HEK293T (cell line): Measurements from ENCODE around the gene ESYT3.
A peak's percentile ranks its signal among the peaks of the same experiment; 100 is the strongest.

Experiments used
- CTCF ChIA-PET: fragments of 350-600 bp; formaldehyde crosslinking; extraction: SDS; loops from one replicate; lab custom pipeline; 2021; ENCODE audit warnings: antibody characterized with exemption, inconsistent platforms; lab: Yijun Ruan, JAX
- POLR2A ChIA-PET: fragments of 350-600 bp; formaldehyde crosslinking; extraction: SDS; loops from one replicate; lab custom pipeline; 2020; ENCODE audit warnings: antibody characterized with exemption, inconsistent platforms; lab: Yijun Ruan, JAX
- DNase-seq: peaks from one replicate; pipeline ENCODE4 v3.0.0; 2012; ENCODE audit warnings: mixed read lengths; ENCODE audit errors: extremely low spot score
- ARNT ChIP-seq: fragments of 450-650 bp; IDR thresholded peaks from 2 replicates; pipeline ENCODE4 v1.6.1; 2017; ENCODE audit warnings: mild to moderate bottlenecking
- BHLHE40 ChIP-seq: fragments of 450-650 bp; IDR thresholded peaks from 2 replicates; pipeline ENCODE4 v1.6.1; 2016; ENCODE audit warnings: mild to moderate bottlenecking, moderate library complexity, borderline replicate concordance
- CTBP1 ChIP-seq: fragments of 450-650 bp; IDR thresholded peaks from 2 replicates; pipeline ENCODE4 v1.6.1; 2016; ENCODE audit warnings: borderline replicate concordance
- ELF4 ChIP-seq: fragments of 450-650 bp; IDR thresholded peaks from 2 replicates; pipeline ENCODE4 v1.6.1; 2017; ENCODE audit warnings: antibody characterized with exemption
- FOXA1 ChIP-seq: fragments of 450-650 bp; IDR thresholded peaks from 2 replicates; pipeline ENCODE4 v1.6.1; 2016; ENCODE audit warnings: mild to moderate bottlenecking
- FOXK2 ChIP-seq: fragments of 450-650 bp; IDR thresholded peaks from 2 replicates; pipeline ENCODE4 v1.6.1; 2016; ENCODE audit warnings: mild to moderate bottlenecking
- FOXM1 ChIP-seq: fragments of 450-650 bp; IDR thresholded peaks from 2 replicates; pipeline ENCODE4 v1.6.1; 2017; ENCODE audit warnings: mild to moderate bottlenecking, borderline replicate concordance
- HDGF ChIP-seq: fragments of 450-650 bp; IDR thresholded peaks from 2 replicates; pipeline ENCODE4 v1.6.1; 2017; ENCODE audit warnings: antibody characterized with exemption, borderline replicate concordance
- L3MBTL2 ChIP-seq: fragments of 450-650 bp; conservative IDR thresholded peaks from 2 replicates; pipeline ENCODE4 v1.6.1; 2016; ENCODE audit warnings: mild to moderate bottlenecking
- LEF1 ChIP-seq: fragments of 450-650 bp; IDR thresholded peaks from 2 replicates; pipeline ENCODE4 v1.6.1; 2017; ENCODE audit warnings: mild to moderate bottlenecking, borderline replicate concordance
- NFRKB ChIP-seq: fragments of 450-650 bp; IDR thresholded peaks from 2 replicates; pipeline ENCODE4 v1.6.1; 2016; ENCODE audit warnings: mild to moderate bottlenecking, moderate library complexity
- SP1 ChIP-seq: fragments of 450-650 bp; IDR thresholded peaks from 2 replicates; pipeline ENCODE4 v1.6.1; 2017
- SUZ12 ChIP-seq: fragments of 450-650 bp; IDR thresholded peaks from 2 replicates; pipeline ENCODE4 v1.6.1; 2016; ENCODE audit warnings: mild to moderate bottlenecking
- TARDBP ChIP-seq: fragments of 450-650 bp; IDR thresholded peaks from 2 replicates; pipeline ENCODE4 v1.6.1; 2016
- ZNF384 ChIP-seq: fragments of 450-650 bp; IDR thresholded peaks from 2 replicates; pipeline ENCODE4 v1.6.1; 2016
- TF ChIP-seq, protein P1 (sequence below): fragments of 450-650 bp; IDR thresholded peaks from 2 replicates; pipeline ENCODE4 v1.6.1; 2016

The ESYT3 gene

DNA sequence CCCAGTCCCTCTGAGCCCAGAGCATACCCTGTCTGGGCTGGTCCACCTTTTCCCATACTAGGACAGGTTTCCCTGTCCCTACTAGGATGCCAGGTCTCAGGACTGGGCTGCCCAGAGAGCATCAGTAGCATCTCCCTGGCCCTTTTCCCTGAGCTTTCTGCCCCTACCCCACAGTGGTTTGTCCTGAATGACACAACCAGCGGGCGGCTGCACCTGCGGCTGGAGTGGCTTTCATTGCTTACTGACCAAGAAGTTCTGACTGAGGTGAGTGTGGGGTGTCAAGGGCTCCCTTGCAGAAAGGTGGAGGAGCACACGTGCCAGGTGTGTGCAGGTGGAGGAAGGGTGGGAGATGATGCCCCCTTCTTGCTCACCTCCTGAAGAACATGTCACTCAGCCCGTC, 33.5 kb downstream of the ESYT3 start:
- TF ChIP-seq HDGF, result no peak
- TF ChIP-seq ZNF384, result no peak
- no peak for TF ChIP-seq NFRKB
- TF ChIP-seq BHLHE40, result no peak
- TF ChIP-seq, protein P1, sequence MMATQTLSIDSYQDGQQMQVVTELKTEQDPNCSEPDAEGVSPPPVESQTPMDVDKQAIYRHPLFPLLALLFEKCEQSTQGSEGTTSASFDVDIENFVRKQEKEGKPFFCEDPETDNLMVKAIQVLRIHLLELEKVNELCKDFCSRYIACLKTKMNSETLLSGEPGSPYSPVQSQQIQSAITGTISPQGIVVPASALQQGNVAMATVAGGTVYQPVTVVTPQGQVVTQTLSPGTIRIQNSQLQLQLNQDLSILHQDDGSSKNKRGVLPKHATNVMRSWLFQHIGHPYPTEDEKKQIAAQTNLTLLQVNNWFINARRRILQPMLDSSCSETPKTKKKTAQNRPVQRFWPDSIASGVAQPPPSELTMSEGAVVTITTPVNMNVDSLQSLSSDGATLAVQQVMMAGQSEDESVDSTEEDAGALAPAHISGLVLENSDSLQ, result no peak
- TF ChIP-seq CTBP1, result no peak
- no peak for TF ChIP-seq SUZ12
- POLR2A ChIA-PET, result no interaction called here
- CTCF ChIA-PET, result interaction anchor here (0.8 to 1.2 kb wide), 2 partner anchors 126 to 468 kb away, joined by 3 to 5 read pairs; partner anchors contain the start of gene CEP70
- no peak for DNase-seq

DNA sequence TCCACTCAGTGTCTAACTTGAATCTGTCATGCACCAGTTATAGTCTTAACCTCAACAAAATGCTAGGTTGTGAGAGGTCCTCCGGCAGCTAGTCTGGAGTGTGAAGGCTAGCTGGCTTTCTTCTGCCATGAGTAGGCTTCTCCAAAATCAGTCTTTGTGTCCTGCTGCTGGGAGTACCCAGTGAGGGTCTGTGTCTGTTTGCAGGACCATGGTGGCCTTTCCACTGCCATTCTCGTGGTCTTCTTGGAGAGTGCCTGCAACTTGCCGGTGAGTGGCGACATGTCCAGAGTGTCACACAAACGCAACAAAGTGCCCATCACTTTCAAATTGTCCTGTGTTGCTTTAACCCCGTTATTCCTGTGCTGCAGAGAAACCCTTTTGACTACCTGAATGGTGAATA, 34.0 kb downstream of the ESYT3 start:
- CTCF ChIA-PET, result interaction anchor here (0.6 to 1.3 kb wide), 4 partner anchors 11 to 468 kb away, joined by 3 to 6 read pairs (median 4); no protein-coding TSS in a partner anchor
- POLR2A ChIA-PET, result no interaction called here
- TF ChIP-seq ELF4 (no peak), NFRKB (no peak)
- no peak for DNase-seq

DNA sequence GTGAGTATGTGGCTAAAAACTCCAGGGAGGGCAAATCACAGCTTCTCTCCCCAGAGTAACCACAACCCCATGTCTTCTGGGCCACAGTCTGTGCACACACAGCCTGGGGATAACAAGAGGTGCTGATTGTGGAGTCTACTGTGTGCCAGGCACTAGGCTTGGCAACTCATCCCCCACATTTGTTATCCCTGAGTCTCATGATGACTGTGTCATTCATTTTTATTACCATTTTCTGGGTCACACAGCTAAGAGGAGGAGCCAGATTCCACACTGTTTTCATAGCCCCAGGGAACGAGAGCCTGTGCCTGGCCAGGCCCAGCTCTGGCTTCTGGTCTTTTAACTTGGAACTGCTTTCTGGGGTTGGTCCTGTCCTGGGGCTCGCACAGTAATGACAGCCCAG, 34.5 kb downstream of the ESYT3 start:
- TF ChIP-seq ARNT (no peak), ZNF384 (no peak)
- TF ChIP-seq, protein P1, result peak; percentile 74
- ChIA-PET CTCF (interaction anchor here (0.6 to 1.3 kb wide), 4 partner anchors 10 to 467 kb away, joined by 3 to 6 read pairs (median 4); no protein-coding TSS in a partner anchor), POLR2A (no interaction called here)
- no peak for DNase-seq

DNA sequence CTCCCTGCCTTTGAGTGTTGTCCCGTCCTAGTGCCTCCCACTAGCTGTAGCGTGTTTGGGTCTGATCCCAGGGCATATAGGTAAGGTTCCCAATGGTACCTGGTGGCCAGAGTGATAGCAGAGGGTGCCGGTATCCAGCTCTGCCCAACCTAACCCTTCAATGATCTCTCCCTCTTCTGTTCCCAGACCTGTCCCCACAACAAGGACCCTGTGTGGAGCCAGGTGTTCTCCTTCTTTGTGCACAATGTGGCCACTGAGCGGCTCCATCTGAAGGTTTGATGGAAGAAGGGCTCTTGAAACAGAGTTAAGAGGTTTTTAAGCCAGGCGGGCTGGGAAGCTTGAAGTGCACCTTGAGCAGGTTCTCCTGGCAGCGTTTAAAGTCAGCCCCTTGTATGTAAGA, 35.5 kb downstream of the ESYT3 start:
- POLR2A ChIA-PET, result no interaction called here
- CTCF ChIA-PET, result interaction anchor here (0.6 to 1.3 kb wide), 3 partner anchors 9 to 446 kb away, joined by 3 to 6 read pairs (median 3); no protein-coding TSS in a partner anchor
- no peak for TF ChIP-seq TARDBP
- TF ChIP-seq ELF4, result no peak
- TF ChIP-seq, protein P1, result no peak
- TF ChIP-seq BHLHE40, result no peak
- TF ChIP-seq L3MBTL2, result no peak
- no peak for TF ChIP-seq SP1
- no peak for TF ChIP-seq NFRKB
- TF ChIP-seq ZNF384, result no peak
- no peak for TF ChIP-seq FOXK2
- no peak for TF ChIP-seq LEF1
- no peak for TF ChIP-seq CTBP1
- TF ChIP-seq HDGF, result no peak
- no peak for TF ChIP-seq FOXM1
- no peak for TF ChIP-seq FOXA1
- no peak for TF ChIP-seq ARNT
- TF ChIP-seq SUZ12, result no peak

DNA sequence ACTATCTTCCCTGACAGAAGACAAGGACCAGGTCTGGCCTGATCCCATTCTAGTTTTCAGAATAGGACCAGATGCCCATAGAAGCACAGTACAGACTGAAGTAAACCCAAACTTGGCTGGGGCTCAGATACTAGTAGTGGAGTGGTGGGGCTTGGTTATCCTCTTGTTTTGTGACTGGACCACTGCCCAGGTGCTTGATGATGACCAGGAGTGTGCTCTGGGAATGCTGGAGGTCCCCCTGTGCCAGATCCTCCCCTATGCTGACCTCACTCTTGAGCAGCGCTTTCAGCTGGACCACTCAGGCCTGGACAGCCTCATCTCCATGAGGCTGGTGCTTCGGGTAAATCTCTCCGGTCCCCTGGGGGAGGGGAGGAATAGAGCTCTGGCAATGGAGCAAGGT, 36.3 kb downstream of the ESYT3 start:
- no peak for DNase-seq
- TF ChIP-seq FOXK2, result no peak
- TF ChIP-seq NFRKB, result no peak
- no peak for TF ChIP-seq SP1
- TF ChIP-seq CTBP1, result no peak
- TF ChIP-seq, protein P1, result no peak
- ChIA-PET POLR2A (no interaction called here), CTCF (no interaction called here)

More for the DNA sequence above, 35.5 kb downstream of the ESYT3 start:
- DNase-seq, result no peak

DNA sequence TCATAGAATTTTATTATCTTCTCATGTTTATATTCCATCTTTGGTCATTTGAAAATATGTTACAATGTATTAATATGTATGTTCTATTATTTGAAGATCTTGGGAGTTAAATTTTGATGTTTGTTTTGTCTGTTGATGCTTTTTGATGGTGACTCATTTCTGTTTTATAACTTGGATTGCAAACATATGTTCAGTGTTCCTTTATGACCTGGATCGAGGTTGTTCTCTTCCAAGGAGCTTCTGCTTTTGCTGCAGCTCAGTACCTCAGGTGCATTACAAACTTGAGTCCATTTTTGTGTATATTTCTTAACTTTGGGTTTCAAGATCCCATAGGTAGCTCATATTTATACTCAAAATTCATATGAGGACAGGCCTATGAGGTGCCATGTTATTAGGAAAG, 37.1 kb downstream of the ESYT3 start:
- no peak for DNase-seq
- TF ChIP-seq CTBP1 (no peak), FOXK2 (no peak), BHLHE40 (no peak), SP1 (no peak), SUZ12 (no peak), LEF1 (no peak), ARNT (no peak), TARDBP (no peak), FOXM1 (no peak), ZNF384 (no peak)
- TF ChIP-seq, protein P1, result no peak
- ChIA-PET CTCF (interaction anchor here (0.6 kb wide), 1 partner anchor 33 kb away, joined by 3 read pairs; no protein-coding TSS in a partner anchor), POLR2A (no interaction called here)
